Measurements from ENCODE around the gene MESD. TPM values are rescaled to one million over a fixed set of nuclear protein-coding genes. Genes with fewer than 3 reads are reported as not detected.

The MESD gene
- total RNA-seq, 4 donors from 2014 or later: 20.3 to 48.7 (median 27.1) TPM

- TF ChIP-seq POLR2A (IDR thresholded peaks at IDR 0.05) (no peak), CTCF (IDR thresholded peaks at IDR 0.05) (no peak)
- H3K36me3 ChIP-seq: peaks cover 0 to under 1% (median 0%) of the 10 kb centered on the region in 3 donors
- H3K27ac ChIP-seq: no peak overlapping the region
- H3K4me3 ChIP-seq: no peak overlapping the region
- no peak for DNase-seq
- H3K27me3 ChIP-seq: no peaks in the 10 kb centered on the region
- H3K9me3 ChIP-seq: no peaks in the 10 kb centered on the region
- H3K4me1 ChIP-seq: no peaks in the 10 kb centered on the region
Measured at GRCh38 chr15:80940331-80940730, 49.3 kb downstream of the MESD start.

- Histone ChIP-seq H3K4me3 (no peak overlapping the region), H3K27ac (no peak overlapping the region), H3K9me3 (no peaks in the 10 kb centered on the region), H3K4me1 (no peaks in the 10 kb centered on the region), H3K36me3 (no peaks in the 10 kb centered on the region), H3K27me3 (no peaks in the 10 kb centered on the region)
- TF ChIP-seq CTCF (IDR thresholded peaks at IDR 0.05) (no peak), POLR2A (IDR thresholded peaks at IDR 0.05) (no peak)
- DNase-seq: no peak
Measured at GRCh38 chr15:80939216-80939615, 50.4 kb downstream of the MESD start.

- H3K27ac ChIP-seq: no peak overlapping the region
- no peaks in the 10 kb centered on the region for H3K27me3 ChIP-seq
- no peaks in the 10 kb centered on the region for H3K9me3 ChIP-seq
- no peak overlapping the region for H3K4me3 ChIP-seq
- H3K4me1 ChIP-seq: no peaks in the 10 kb centered on the region
- no peak for TF ChIP-seq POLR2A (IDR thresholded peaks at IDR 0.05)
- no peak for TF ChIP-seq CTCF (IDR thresholded peaks at IDR 0.05)
- no peaks in the 10 kb centered on the region for H3K36me3 ChIP-seq
- DNase-seq: no peak
Measured at GRCh38 chr15:80937718-80938117, 51.9 kb downstream of the MESD start.

GRCh38 chr15:80936288-80937078 is 53.1 kb downstream of the MESD start:
- Histone ChIP-seq H3K4me1 (no peaks in the 10 kb centered on the region), H3K27ac (no peak overlapping the region), H3K27me3 (no peaks in the 10 kb centered on the region), H3K4me3 (no peak overlapping the region), H3K36me3 (no peaks in the 10 kb centered on the region), H3K9me3 (no peaks in the 10 kb centered on the region)
- TF ChIP-seq POLR2A (IDR thresholded peaks at IDR 0.05) (no peak), CTCF (IDR thresholded peaks at IDR 0.05) (no peak)
- no peak for DNase-seq

- no peaks in the 10 kb centered on the region for H3K4me1 ChIP-seq
- H3K27ac ChIP-seq: no peak overlapping the region
- TF ChIP-seq POLR2A (IDR thresholded peaks at IDR 0.05): no peak
- no peak overlapping the region for H3K4me3 ChIP-seq
- no peaks in the 10 kb centered on the region for H3K36me3 ChIP-seq
- H3K9me3 ChIP-seq: no peaks in the 10 kb centered on the region
- DNase-seq: no peak
- H3K27me3 ChIP-seq: no peaks in the 10 kb centered on the region
Measured at GRCh38 chr15:80934761-80935221, 54.8 kb downstream of the MESD start.

- Histone ChIP-seq H3K27me3 (no peaks in the 10 kb centered on the region), H3K27ac (peak overlapping the region in 1 of 4 donors; percentile 37), H3K36me3 (no peaks in the 10 kb centered on the region), H3K4me3 (no peak overlapping the region), H3K9me3 (no peaks in the 10 kb centered on the region), H3K4me1 (no peaks in the 10 kb centered on the region)
- TF ChIP-seq CTCF (IDR thresholded peaks at IDR 0.05) (no peak), POLR2A (IDR thresholded peaks at IDR 0.05) (no peak)
- DNase-seq: no peak
Measured at GRCh38 chr15:80932989-80933388, 56.6 kb downstream of the MESD start.

Measured in Peyer's patch (tissue), 4 donors.